ENCODE data around the gene LYST. TPM values are rescaled to one million over a fixed set of nuclear protein-coding genes. Genes with fewer than 3 reads are reported as not detected.

LYST gene
- polyA plus RNA-seq, 1 donor from 2014 or later: 23.4 TPM

DNA sequence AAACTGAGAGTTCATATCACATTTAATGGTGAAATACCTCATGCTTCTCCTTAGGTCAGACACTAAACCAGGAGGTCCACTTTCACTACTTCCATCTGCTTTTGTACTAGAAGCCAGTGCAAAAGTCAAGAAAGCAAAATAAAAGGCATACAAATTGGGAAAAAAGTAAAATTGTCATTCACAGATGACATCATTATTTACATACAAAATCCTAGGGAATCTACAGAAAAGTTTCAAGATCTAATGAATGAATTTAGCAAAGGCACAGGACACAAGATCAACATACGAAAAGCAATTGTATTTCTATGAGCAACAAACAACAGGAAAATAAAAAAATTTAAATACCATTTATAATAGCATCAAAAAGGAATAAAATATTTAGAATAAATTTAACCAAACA is 41.5 kb downstream of the LYST start:
- Histone ChIP-seq H3K9me2 (ENCODE audit: insufficient read depth, low read length) (no peaks in the 10 kb centered on the region), H4K20me1 (ENCODE audit: insufficient read depth) (no peaks in the 10 kb centered on the region), H3K27ac (ENCODE audit: low read length) (no peak overlapping the region), H2AFZ (ENCODE audit: low read depth, low read length) (no peak overlapping the region), H3K9ac (ENCODE audit: low read length) (no peak overlapping the region), H3F3A (ENCODE audit: insufficient read depth, low read length, poor library complexity, severe bottlenecking) (no peaks in the 10 kb centered on the region), H3K27me3 (ENCODE audit: insufficient read depth, low read depth, low read length) (no peaks in the 10 kb centered on the region), H3K4me3 (ENCODE audit: low read length) (no peak overlapping the region), H3K36me3 (ENCODE audit: insufficient read depth, low read length) (peaks cover 4% of the 10 kb centered on the region), H3K9me3 (ENCODE audit: low read length) (no peaks in the 10 kb centered on the region), H3K79me2 (replicated peaks; ENCODE audit: insufficient read depth, low read length) (no peaks in the 10 kb centered on the region), H3K4me2 (ENCODE audit: low read length) (no peak overlapping the region)
- TF ChIP-seq SMC3 (conservative IDR thresholded peaks at IDR 0.05; ENCODE audit: poor library complexity) (no peak), MXI1 (conservative IDR thresholded peaks at IDR 0.05; ENCODE audit: poor library complexity, severe bottlenecking) (no peak), EP300 (conservative IDR thresholded peaks at IDR 0.05; ENCODE audit: poor library complexity, severe bottlenecking) (no peak), EZH2 (IDR thresholded peaks at IDR 0.05; ENCODE audit: borderline replicate concordance, insufficient read depth, low read length, poor library complexity, severe bottlenecking) (no peak), POLR2AphosphoS5 (IDR thresholded peaks at IDR 0.05) (no peak), TAF1 (IDR thresholded peaks at IDR 0.05; ENCODE audit: low read depth) (no peak), RAD21 (conservative IDR thresholded peaks at IDR 0.05) (no peak)
- TF ChIP-seq, protein P1, sequence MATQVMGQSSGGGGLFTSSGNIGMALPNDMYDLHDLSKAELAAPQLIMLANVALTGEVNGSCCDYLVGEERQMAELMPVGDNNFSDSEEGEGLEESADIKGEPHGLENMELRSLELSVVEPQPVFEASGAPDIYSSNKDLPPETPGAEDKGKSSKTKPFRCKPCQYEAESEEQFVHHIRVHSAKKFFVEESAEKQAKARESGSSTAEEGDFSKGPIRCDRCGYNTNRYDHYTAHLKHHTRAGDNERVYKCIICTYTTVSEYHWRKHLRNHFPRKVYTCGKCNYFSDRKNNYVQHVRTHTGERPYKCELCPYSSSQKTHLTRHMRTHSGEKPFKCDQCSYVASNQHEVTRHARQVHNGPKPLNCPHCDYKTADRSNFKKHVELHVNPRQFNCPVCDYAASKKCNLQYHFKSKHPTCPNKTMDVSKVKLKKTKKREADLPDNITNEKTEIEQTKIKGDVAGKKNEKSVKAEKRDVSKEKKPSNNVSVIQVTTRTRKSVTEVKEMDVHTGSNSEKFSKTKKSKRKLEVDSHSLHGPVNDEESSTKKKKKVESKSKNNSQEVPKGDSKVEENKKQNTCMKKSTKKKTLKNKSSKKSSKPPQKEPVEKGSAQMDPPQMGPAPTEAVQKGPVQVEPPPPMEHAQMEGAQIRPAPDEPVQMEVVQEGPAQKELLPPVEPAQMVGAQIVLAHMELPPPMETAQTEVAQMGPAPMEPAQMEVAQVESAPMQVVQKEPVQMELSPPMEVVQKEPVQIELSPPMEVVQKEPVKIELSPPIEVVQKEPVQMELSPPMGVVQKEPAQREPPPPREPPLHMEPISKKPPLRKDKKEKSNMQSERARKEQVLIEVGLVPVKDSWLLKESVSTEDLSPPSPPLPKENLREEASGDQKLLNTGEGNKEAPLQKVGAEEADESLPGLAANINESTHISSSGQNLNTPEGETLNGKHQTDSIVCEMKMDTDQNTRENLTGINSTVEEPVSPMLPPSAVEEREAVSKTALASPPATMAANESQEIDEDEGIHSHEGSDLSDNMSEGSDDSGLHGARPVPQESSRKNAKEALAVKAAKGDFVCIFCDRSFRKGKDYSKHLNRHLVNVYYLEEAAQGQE (IDR thresholded peaks at IDR 0.05; ENCODE audit: borderline replicate concordance): no peak
- TF ChIP-seq, protein P2, sequence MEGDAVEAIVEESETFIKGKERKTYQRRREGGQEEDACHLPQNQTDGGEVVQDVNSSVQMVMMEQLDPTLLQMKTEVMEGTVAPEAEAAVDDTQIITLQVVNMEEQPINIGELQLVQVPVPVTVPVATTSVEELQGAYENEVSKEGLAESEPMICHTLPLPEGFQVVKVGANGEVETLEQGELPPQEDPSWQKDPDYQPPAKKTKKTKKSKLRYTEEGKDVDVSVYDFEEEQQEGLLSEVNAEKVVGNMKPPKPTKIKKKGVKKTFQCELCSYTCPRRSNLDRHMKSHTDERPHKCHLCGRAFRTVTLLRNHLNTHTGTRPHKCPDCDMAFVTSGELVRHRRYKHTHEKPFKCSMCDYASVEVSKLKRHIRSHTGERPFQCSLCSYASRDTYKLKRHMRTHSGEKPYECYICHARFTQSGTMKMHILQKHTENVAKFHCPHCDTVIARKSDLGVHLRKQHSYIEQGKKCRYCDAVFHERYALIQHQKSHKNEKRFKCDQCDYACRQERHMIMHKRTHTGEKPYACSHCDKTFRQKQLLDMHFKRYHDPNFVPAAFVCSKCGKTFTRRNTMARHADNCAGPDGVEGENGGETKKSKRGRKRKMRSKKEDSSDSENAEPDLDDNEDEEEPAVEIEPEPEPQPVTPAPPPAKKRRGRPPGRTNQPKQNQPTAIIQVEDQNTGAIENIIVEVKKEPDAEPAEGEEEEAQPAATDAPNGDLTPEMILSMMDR (IDR thresholded peaks at IDR 0.05; ENCODE audit: poor library complexity, severe bottlenecking): no peak

DNA sequence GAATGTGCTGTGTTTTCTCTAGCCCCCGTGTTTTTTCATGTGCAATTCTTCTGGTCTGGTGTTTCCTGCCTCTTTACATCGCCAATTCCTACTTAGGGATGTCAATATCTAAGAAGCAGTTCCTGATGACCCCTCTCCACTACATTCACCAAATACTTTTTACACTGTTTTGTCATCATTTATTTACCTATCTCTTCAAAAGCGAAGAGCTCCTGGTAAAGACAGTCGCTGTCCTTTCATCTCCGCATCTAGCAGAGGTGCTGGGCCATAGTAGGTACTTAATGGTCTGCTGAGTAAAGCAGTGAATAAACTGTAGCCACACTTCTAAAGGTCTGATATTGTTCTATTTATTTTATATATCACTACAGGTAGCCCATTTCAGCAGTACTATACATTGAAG is 43.0 kb downstream of the LYST start:
- Histone ChIP-seq H3K9ac (ENCODE audit: low read length) (no peak overlapping the region), H3K4me2 (ENCODE audit: low read length) (no peak overlapping the region), H3K4me3 (ENCODE audit: low read length) (no peak overlapping the region), H3K9me2 (ENCODE audit: insufficient read depth, low read length) (no peaks in the 10 kb centered on the region), H4K20me1 (ENCODE audit: insufficient read depth) (no peaks in the 10 kb centered on the region), H3K36me3 (ENCODE audit: insufficient read depth, low read length) (peaks cover 4% of the 10 kb centered on the region), H3K9me3 (ENCODE audit: low read length) (no peaks in the 10 kb centered on the region), H3K27ac (ENCODE audit: low read length) (no peak overlapping the region), H2AFZ (ENCODE audit: low read depth, low read length) (no peak overlapping the region), H3K79me2 (replicated peaks; ENCODE audit: insufficient read depth, low read length) (no peaks in the 10 kb centered on the region), H3F3A (ENCODE audit: insufficient read depth, low read length, poor library complexity, severe bottlenecking) (no peaks in the 10 kb centered on the region), H3K27me3 (ENCODE audit: insufficient read depth, low read depth, low read length) (no peaks in the 10 kb centered on the region)
- TF ChIP-seq RAD21 (conservative IDR thresholded peaks at IDR 0.05): no peak
- no peak for TF ChIP-seq SMC3 (conservative IDR thresholded peaks at IDR 0.05; ENCODE audit: poor library complexity)
- TF ChIP-seq, protein P1 (IDR thresholded peaks at IDR 0.05; ENCODE audit: borderline replicate concordance): no peak
- TF ChIP-seq EZH2 (IDR thresholded peaks at IDR 0.05; ENCODE audit: borderline replicate concordance, insufficient read depth, low read length, poor library complexity, severe bottlenecking): no peak
- TF ChIP-seq POLR2AphosphoS5 (IDR thresholded peaks at IDR 0.05): no peak
- TF ChIP-seq EP300 (conservative IDR thresholded peaks at IDR 0.05; ENCODE audit: poor library complexity, severe bottlenecking): no peak
- no peak for TF ChIP-seq TAF1 (IDR thresholded peaks at IDR 0.05; ENCODE audit: low read depth)
- TF ChIP-seq, protein P2 (IDR thresholded peaks at IDR 0.05; ENCODE audit: poor library complexity, severe bottlenecking): no peak
- TF ChIP-seq MXI1 (conservative IDR thresholded peaks at IDR 0.05; ENCODE audit: poor library complexity, severe bottlenecking): no peak

Data from neural cell (in vitro differentiated cells).